HT-29 (cell line): Measurements from ENCODE around the gene IRGQ. TPM values are rescaled to one million over a fixed set of nuclear protein-coding genes. Genes with fewer than 3 reads are reported as not detected.
"Not testable (repeated sequence)": the region's sequence is repeated elsewhere in the genome, so short reads cannot be mapped to it uniquely, and the experiment has no call there.

ENCODE experiments used
- DNase-seq: peaks from one replicate; pipeline ENCODE4 v3.0.0-alpha.2; 2015; ENCODE audit warnings: low spot score
- total RNA-seq: library from RNA; depleted of rRNA; stranded (reverse); fragments of >200 nt; shearing (Covaris generic); gene quantifications from 2 replicates; pipeline ENCODE4 v1.2.3, GENCODE V29; 2014

IRGQ gene
- total RNA-seq, 1 experiment from 2014 or later, result 26.0 TPM

DNA sequence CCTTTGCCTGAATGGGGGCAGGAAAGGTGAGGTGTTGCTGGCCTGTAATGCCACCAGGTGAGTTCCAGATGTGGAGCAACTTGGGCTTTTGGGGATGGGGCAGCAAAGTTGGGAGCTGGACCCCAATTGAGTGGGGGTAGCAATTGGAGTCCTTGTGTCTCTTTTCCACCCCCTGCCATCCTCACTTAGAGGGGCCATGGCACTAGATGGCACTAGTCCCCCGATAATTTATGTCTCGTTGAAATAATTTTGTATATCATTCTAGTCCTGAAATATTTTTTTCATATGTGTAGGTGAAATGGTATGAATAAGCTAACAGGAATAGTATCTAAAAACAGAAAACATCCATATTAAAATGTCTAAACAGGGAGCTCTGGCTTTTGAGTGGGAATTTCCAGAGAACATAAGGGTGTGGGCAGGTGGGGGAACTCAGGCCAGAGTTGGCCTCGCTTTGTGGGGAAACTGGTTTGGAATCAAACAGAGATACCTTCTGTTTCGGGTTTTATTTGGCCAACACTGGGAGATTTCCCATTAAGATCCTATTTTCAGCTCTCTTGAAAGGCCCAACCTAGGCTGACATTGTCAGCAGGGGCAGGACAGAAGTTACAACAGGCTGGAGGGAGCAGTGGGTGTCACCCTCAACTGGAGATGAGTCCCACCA, 3.8 kb upstream of the IRGQ start:
- DNase-seq, result no peak

DNA sequence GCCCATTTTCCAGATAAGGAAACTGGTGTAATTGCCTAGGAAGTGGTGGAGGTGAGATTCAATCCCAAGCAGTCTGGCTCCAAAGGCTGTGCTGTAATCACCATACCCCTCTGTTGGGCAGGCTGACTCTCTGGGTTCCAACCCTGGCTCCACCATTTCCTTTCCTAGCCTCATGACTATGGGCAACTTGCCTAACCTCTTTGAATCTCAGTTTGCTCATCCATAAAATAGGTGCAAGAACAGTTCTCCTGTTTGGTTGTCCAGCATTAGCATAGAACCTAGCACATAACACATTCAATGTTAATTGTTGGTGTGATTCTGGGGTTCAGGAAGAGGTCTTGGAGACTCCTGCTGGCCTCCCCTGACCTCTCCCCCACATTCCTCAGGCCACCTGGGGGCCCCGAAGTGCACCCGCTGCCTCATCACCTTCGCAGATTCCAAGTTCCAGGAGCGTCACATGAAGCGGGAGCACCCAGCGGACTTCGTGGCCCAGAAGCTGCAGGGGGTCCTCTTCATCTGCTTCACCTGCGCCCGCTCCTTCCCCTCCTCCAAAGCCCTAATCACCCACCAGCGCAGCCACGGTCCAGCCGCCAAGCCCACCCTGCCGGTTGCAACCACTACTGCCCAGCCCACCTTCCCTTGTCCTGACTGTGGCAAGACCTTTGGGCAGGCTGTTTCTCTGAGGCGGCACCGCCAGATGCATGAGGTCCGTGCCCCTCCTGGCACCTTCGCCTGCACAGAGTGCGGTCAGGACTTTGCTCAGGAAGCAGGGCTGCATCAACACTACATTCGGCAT, 2.7 kb upstream of the IRGQ start:
- DNase-seq, result no peak

DNA sequence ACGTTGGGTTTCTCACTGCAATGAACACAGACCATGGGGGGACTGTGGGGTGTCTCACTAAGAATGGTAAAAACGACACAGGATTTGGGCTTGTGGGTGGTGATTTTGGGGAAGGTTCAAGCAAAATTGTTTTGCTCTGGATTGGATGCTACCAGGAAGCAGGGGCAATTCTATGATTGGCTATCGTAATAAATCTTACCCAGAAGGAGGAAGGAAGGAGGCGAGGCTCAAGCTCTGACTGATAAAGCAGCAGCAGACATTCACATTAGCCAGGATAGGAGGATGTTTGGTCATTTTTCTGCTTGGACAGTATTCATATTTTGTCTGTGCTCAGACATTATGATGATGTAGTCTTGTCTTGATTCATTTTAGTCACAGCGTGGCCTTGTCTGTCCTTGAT, 1.9 kb upstream of the IRGQ start:
- no peak for DNase-seq

DNA sequence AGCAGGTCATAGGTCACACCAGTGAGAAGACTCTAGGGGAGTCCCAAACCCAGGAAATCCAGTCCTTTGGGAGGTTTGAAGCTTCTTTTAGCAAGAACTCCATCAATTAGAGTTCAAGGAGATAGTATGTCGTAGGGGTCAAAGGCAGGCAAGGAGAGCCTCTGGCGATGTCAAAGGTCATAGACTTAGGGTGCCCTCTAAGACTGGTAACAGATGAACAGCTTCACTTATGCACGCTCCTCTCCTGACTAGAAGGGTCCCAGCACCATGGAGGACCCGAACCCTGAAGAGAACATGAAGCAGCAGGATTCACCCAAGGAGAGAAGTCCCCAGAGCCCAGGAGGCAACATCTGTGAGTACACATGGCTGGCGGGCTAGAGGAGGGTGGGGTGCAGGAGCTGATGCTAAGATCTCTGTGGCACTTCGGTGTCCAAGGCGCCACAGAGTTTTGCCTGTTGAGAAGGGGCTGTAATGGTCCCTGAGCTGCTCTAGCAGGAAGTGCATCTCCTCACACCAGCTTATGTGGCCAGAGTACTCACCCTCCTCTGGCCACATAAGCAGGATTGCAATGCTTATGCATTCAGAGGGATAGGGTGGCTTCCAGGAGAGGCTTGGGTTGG, 1.0 kb upstream of the IRGQ start:
- no peak for DNase-seq

DNA sequence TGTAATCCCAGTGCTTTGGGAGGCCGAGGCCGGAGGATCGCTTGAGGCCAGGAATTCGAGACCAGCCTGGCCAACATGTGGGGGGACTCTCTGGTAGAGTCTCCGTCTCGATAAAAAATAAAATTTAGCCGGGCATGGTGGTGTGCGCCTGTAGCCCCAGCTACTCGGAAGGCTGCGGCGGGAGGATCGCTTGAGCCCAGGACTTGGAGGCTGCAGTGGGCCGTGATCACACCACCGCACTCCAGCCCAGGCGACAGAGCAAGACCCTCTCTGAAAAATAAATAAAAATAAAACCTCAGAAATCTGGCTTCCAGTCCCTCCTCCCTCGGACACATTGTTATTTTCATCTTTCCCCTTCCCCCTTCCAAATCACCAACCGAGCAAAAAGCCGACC, 332 bp downstream of the IRGQ start:
- DNase-seq, result no peak

DNA sequence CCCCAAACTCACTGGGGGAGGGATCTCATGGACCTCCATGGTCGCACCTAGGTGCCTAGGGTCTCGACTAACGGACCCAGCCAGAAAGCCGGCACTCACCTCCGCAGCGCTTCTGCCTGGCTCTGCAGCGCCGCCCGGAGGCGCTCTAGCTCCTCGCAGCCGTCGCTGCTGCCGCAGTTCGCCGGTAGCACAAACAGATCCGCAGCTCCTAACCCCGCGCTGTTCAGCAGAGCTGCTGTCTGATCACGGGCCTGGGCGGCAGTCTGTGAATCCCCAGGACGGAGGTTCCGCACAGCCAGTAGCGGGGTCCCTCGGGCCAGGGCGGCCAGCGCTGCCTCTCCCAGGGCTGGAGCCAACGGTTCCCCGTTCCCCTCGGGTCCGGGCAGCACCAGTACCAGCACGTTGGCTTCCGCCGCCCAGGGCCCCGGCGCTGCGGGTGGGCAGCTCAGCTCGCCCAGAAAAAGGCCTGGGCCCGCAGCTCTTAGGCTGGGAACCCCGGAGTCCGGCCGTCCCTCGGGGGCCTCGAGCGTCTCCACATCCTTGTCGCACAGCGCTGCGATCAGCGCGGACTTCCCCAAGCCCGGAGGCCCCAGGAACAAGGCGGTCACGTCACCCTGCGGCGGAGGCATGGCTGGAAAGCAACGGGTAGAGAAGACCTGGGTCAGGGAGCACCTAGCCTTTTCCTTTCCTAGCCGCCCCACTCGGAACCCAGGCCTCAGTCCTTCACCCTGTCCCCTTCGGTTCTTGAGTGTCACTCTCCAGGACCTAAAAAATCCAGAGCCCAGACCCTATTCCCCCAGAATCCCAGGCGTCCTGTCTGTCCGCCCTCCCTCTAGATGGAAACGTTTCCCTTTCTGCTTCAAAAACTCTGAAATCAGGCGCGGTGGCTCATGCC, 977 bp downstream of the IRGQ start:
- DNase-seq, result peak; percentile 92

DNA sequence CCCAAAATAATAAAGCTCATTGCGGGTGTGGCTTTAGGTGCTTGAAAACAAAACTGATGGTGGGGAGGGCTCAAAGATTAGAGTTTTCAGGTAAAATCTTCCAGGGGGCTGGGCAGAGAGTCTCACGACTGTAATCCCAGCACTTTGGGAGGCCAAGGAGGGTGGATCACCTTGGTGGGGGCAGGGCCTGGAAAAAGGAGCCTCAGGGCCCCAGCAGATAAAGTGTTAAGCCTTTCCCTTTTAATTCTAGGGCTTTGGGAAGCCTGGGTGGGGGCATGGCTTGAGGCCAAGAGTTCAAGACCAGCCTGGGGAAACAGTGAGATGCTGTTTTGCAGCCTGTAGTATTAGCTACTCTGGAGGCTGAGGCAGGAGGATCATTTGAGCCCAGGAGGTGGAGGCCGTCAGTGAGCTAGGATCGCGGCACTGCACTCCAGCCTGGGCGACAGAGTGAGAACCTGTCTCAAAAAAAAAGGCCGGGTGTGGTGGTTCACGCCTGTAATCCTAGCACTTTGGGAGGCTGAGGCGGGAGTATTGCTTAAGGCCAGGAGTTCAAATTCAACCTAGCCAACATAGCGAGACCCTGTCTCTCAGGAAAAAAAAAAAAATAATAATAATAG, 1.7 kb downstream of the IRGQ start:
- no peak for DNase-seq

DNA sequence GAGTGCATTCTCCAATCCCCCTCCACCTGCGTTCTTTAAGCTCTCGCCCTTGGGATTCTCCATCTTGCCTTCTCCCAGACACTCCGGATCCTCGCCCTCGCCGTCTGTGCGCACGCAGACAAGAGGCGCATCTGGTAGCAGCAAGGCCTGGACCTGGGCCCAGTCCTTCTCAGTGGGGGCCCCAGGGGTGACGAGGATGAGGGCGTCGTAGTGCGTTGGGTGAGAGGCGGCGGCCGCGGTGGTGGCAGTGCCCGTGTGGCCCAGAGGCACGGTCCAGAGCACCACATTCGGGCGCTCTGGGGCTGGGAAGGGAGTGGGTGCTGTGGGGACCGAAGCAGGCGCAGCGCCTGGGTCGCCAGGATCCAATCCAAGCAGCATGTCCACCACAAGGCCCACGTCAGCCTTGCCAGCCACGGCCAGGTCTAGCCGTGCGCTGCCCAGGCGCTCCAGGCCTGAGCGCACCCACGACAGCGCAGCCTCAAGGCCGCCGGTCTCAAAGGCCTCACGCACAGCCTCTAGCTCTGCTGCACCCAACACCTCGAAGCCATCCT, 3.1 kb downstream of the IRGQ start:
- no peak for DNase-seq

DNA sequence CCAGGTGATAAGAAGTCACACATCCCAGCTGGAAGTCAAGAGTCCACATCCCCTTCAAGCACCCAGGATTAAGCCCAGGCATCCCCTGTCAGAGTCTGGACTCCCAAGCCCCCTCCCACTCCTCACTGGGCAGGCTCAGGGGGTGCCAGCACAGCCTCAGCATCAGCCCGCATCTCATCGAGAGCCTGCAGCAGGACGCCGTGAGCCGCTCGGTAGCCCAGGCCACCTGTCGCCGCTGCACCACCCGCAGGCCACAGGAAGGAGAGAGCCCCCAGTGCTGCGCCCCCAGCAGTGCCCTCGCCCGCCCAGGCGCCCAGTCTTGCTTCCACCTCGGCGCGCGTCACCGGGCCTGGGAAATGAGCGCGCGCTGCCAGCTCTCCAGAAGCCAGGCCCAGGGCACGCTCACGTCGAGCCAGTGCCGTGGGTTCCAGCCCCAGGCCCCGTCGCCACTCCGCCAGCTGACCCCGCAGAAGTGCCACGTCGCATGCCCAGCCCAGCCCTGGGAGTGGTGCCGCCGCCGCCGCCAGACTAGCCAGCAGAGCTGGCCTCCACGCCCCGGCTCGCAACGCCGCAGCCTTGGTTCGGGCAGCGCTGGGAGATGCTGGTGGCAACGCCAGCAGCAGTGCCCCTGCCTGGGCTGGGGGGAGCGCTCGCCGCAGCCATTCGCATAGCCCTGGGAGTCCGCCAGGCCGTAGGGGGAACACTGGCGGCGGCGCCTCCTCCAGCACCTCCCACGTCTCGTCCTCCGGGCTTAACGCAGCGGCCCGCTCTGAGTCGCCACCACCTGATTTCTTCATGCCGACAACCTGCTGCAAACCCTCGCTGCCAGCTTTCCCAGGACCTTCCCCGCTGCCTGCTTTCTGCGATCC, 3.8 kb downstream of the IRGQ start:
- no peak for DNase-seq

DNA sequence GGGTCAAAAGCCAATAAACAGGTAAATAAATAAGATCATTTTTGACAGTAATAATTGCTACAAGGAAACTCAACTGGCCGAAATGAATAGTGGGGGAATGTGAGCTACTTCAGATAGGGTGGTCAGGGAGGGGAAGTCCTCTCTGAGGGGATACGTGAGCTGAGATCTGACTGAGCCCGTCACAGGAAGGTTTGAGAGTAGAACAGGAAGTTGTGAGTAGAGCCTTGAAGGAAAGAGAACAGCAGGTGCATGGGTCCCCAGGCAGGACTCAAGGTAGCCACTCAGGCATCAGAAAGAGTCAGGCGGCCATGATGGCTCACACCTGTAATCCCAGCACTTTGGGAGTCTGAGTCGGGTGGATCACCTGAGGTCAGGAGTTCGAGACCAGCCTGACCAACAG, 6.3 kb downstream of the IRGQ start:
- no peak for DNase-seq

DNA sequence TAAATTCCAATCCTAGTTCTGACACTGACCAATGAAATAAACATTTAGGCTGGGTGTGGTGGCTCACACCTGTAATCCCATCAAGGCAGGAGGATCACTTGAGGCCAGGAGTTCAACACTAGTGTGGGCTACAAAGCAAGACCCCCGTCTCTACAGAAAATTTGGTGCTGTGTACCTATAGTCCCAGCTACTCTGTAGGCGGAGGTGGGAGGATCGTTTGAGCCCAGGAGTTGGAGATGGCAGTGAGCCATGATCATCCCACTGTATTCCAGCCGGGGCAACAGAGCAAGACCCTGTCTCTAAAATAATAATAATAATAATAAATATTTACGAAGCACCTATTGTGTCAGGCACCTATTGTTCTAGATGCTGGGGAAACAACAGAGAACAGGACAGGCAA, 6.7 kb downstream of the IRGQ start:
- DNase-seq, result no peak

DNA sequence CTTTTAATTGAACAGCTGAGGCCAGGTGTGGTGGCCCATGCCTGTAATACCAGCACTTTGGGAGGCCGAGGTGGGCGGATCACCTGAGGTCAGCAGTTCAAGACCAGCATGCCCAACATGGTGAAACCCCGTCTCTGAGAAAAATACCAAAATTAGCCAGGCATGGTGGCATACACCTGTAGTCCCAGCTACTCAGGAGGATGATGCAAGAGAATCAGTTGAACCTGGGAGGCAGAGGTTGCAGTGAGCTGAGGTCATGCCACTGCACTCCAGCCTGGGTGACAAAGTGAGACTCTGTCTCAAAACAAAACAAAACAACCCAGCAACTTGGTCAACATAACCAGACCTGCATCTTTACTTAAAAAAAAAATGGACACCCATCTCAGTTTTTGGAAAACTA, 8.9 kb downstream of the IRGQ start:
- not testable (repeated sequence) for DNase-seq

DNA sequence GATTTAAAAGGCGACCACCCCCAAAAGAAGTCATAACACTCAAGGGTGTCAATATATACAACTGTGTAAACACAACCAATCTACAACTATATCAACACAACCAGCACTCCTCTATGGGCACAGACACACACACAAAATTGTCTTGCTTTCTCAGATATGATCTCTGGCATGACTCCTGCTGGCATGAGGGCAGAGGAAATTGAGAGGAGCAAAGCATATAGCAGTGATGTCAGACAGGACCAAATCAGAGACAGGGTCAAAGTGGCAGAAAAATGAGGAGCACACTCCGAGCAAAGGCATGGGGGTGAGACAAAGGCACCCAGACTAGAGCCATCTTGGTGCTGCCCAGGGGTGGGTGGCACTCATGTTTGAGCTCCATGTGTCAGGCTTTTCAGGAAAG, 9.6 kb downstream of the IRGQ start:
- no peak for DNase-seq

DNA sequence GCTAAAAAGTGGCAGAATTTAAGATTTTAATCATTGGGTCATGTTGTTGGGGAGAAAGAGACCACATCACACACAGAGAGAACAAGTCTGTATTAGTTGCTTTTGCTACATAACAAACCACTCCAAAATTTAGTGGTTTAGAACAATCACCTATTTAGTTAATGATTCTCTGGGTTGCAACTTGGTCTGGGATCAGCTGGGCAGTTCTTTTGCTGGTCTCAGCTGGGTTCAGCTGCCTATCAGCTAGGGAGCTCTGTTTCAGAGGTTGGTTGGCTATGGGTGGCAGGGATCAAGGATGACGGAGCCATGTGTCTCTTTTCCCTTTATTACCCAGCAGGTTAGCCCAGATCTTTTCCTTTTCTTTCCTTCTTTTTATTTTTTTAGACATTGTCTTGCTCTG, 11.4 kb downstream of the IRGQ start:
- DNase-seq, result no peak

DNA sequence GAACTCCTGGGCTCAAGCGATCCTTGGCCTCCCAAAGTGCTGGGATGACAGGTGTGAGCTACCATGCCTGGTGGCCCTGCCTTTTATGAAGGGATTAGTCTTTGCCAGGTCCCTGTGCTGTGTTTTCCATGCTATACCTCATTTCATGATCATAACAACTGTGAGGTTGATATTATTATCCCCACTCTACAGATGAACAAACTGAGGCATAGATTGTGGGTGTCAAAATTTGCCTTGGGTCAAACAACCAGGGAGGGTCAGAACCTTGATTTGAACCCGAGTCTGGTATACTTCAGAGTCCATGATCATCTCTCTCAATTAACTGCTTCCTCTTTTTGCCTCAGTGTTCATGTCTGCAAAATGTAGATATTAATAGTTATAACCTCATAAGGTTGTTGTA, 13.4 kb downstream of the IRGQ start:
- no peak for DNase-seq

DNA sequence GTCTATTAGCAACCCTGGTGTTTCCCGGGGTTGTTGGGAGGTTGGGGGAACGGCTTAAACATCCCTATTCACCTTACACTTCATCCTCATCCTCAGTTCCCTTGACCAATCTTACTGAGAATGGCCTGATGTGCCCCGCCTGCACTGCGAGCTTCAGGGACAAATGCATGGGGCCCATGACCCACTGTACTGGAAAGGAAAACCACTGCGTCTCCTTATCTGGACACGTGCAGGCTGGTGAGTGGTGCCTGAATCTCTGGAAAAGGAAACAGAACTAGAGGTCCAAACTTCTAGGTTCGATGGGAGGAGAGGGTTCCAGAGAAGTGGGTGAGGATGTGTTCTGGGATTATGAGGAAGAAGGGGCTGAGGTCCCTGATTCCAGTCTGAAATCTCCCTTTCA, 14.5 kb downstream of the IRGQ start:
- DNase-seq, result no peak

DNA sequence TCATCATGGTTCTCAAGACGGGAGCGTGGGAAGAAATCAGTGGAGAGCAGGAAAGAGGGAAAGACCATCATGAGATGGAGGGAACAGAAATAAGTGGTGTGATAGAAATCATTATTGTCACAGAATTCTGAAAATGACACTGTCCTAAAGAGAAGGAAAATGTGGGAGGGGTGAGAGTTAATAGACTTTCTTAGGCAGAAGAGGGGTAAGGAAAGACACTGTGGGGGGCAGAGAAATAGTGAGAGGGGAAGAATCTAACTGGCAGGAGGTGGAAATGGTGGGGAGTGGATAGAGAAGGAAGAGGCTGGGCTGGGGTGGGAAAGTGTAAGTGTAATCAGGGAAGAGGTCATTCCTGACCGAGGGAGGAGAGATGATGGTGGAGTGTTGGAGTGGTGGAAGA, 17.1 kb downstream of the IRGQ start:
- DNase-seq, result no peak

DNA sequence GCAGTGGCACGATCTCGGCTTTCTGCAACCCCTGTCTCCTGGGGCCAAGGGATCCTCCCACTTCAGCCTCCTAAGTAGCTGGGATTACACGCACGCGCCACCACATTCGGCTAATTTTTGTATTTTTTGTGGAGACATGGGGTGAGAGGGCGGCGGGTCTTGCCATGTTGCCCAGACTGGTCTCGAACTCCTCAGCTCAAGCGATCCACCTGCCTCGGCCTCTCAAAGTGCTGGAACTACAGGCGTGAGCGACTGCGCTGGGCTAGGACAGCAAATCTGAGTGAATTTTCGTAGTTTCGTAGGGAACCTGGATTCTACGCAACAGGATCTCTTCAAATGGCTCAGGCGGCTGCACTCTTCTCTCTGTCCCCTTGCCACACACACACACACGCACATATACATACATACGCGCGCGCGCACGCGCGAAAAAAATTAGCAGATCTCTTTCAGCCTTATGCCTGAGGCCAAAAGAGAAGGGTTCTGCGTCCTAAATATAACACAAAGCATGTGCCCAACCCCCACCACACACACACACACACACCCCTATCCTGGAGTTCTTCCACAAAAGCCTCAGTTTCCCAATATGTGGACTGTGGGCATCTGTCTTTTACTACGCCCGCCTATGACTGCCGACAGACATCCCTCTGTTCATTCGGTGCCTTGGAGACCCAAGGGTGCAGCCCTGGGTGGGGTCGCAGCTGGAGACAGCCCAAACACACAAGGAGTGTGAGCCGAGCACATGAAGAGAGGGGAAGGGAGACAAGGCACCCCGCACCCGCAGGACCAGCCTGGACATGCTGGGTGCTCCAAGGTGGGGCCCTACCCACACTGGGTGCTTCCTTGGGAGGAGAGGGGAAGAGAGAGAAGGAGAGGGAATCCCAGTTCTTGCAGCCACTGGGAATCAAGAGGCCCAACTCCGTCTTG, 19.7 kb downstream of the IRGQ start:
- DNase-seq, result no peak
